Inferior parietal cortex (tissue), 1 donor: ENCODE results near the gene PRKAR2B.
A peak's percentile ranks its signal among the peaks of the same experiment; 100 is the strongest.
"Not testable (repeated sequence)": the region's sequence is repeated elsewhere in the genome, so short reads cannot be mapped to it uniquely, and the experiment has no call there.

Experiments
- DNase-seq: peaks from one replicate; pipeline ENCODE4 v3.0.0-alpha.2; 2016; ENCODE audit errors: extremely low spot score

Gene PRKAR2B

GRCh38 chr7:107048783-107049418, 4.4 kb downstream of the PRKAR2B start:
- DNase-seq: no peak

- DNase-seq: no peak
These were observed 5.0 kb downstream of the PRKAR2B start for GRCh38 chr7:107049480-107049879.

GRCh38 chr7:107049971-107050532, 5.5 kb downstream of the PRKAR2B start:
- no peak for DNase-seq

- DNase-seq: no peak
These were observed 6.9 kb downstream of the PRKAR2B start for GRCh38 chr7:107051376-107051775.

- not testable (repeated sequence) for DNase-seq
These were observed 10.5 kb downstream of the PRKAR2B start for GRCh38 chr7:107054965-107055364.

GRCh38 chr7:107056058-107056457, 11.6 kb downstream of the PRKAR2B start:
- not testable (repeated sequence) for DNase-seq

GRCh38 chr7:107056728-107057473, 12.4 kb downstream of the PRKAR2B start:
- no peak for DNase-seq

GRCh38 chr7:107057474-107057833, 12.9 kb downstream of the PRKAR2B start:
- DNase-seq: no peak

- no peak for DNase-seq
These were observed 15.0 kb downstream of the PRKAR2B start for GRCh38 chr7:107059468-107059867.

GRCh38 chr7:107063245-107064120, 19.0 kb downstream of the PRKAR2B start:
- no peak for DNase-seq

- no peak for DNase-seq
These were observed 19.8 kb downstream of the PRKAR2B start for GRCh38 chr7:107064255-107064654.

GRCh38 chr7:107065929-107066247, 21.4 kb downstream of the PRKAR2B start:
- DNase-seq: peak; percentile 62

GRCh38 chr7:107068156-107068555, 23.7 kb downstream of the PRKAR2B start:
- DNase-seq: no peak

- peak; percentile 73 for DNase-seq
These were observed 25.0 kb downstream of the PRKAR2B start for GRCh38 chr7:107069457-107069856.

- DNase-seq: no peak
These were observed 26.2 kb downstream of the PRKAR2B start for GRCh38 chr7:107070710-107071109.

- DNase-seq: no peak
These were observed 26.6 kb downstream of the PRKAR2B start for GRCh38 chr7:107071129-107071528.

GRCh38 chr7:107072133-107072532, 27.6 kb downstream of the PRKAR2B start:
- no peak for DNase-seq

- DNase-seq: no peak
These were observed 31.5 kb downstream of the PRKAR2B start for GRCh38 chr7:107075863-107076574.

- no peak for DNase-seq
These were observed 32.5 kb downstream of the PRKAR2B start for GRCh38 chr7:107076781-107077698.

- no peak for DNase-seq
These were observed 33.4 kb downstream of the PRKAR2B start for GRCh38 chr7:107077699-107078516.
